HG03342 (cell line): Measurements from ENCODE around the gene FLNB.
A peak's percentile ranks its signal among the peaks of the same experiment; 100 is the strongest.
"Not testable (repeated sequence)": the region's sequence is repeated elsewhere in the genome, so short reads cannot be mapped to it uniquely, and the experiment has no call there.

Experiments
- ATAC-seq: cut with Tn5 transposase; IDR thresholded peaks from one replicate; pipeline ENCODE4 v1.9.1; 2021; ENCODE audit warnings: mild to moderate bottlenecking, moderate library complexity; ENCODE audit not compliant: unreplicated experiment

The FLNB gene

GRCh38 chr3:57978316-57978715 is 29.9 kb upstream of the FLNB start:
- ATAC-seq, result no peak

- ATAC-seq, result no peak
Measured at GRCh38 chr3:57980416-57980815, 27.8 kb upstream of the FLNB start.

GRCh38 chr3:57981483-57982087 is 26.6 kb upstream of the FLNB start:
- ATAC-seq, result no peak

GRCh38 chr3:57982561-57983243 is 25.5 kb upstream of the FLNB start:
- ATAC-seq, result no peak

- ATAC-seq, result peak; percentile 99
Measured at GRCh38 chr3:57983734-57984518, 24.3 kb upstream of the FLNB start.

GRCh38 chr3:57985176-57985983 is 22.8 kb upstream of the FLNB start:
- no peak for ATAC-seq

- no peak for ATAC-seq
Measured at GRCh38 chr3:57985984-57986246, 22.3 kb upstream of the FLNB start.

GRCh38 chr3:57986261-57986660 is 22.0 kb upstream of the FLNB start:
- ATAC-seq, result no peak

DNA sequence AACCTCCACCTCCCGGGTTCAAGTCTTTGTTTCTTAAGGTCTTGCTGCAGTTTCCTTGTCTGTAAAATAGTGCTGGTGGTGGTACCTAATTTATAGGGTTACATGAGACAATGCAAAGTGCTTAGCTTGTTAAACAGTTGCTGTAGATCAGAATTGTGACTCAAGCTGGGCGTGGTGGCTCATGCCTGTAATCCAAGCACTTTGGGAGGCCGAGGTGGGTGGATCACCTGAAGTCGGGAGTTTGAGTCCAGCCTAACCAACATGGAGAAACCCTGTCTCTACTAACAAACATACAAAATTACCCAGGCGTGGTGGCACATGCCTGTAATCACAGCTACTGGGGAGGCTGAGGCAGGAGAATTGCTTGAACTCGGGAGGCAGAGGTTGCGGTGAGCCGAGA is 19.0 kb upstream of the FLNB start:
- not testable (repeated sequence) for ATAC-seq

- ATAC-seq, result no peak
Measured at GRCh38 chr3:57989646-57990045, 18.6 kb upstream of the FLNB start.

DNA sequence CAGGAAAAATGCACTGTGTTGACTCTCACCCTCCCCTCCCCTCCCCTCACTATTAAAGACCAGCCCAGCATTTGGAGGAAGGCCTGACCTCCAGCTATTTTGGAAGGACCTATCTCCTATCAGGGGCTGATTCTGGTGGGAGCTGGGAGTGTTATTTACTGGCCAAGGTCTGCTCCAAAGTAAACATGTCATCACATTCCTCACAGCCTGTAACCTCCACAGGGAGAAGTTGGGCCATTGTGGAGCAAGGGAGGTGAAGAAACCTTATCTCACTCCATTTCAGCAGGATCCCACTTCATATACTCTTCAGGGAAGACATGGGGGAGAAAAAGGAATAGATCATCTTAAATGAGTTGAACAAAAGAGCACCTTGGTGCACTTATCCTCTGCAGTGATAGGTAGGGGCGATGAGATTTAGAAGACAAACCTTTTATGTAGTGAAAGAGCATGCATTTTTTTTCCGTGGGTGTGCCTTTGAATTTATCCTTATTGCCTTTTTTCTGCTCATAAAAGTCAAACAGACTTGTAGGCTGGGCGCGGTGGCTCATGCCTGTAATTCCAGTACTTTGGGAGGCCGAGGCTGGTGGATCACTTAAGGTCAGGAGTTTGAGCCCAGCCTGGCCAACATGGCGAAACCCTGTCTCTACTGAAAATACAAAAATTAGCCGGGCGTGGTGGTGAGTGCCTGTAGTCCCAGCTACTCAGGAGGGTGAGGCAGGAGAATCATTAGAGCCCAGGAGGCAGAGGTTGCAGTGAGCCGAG is 15.6 kb upstream of the FLNB start:
- no peak for ATAC-seq

GRCh38 chr3:57998366-57999283 is 9.6 kb upstream of the FLNB start:
- no peak for ATAC-seq

GRCh38 chr3:57999417-58000115 is 8.7 kb upstream of the FLNB start:
- ATAC-seq, result no peak

DNA sequence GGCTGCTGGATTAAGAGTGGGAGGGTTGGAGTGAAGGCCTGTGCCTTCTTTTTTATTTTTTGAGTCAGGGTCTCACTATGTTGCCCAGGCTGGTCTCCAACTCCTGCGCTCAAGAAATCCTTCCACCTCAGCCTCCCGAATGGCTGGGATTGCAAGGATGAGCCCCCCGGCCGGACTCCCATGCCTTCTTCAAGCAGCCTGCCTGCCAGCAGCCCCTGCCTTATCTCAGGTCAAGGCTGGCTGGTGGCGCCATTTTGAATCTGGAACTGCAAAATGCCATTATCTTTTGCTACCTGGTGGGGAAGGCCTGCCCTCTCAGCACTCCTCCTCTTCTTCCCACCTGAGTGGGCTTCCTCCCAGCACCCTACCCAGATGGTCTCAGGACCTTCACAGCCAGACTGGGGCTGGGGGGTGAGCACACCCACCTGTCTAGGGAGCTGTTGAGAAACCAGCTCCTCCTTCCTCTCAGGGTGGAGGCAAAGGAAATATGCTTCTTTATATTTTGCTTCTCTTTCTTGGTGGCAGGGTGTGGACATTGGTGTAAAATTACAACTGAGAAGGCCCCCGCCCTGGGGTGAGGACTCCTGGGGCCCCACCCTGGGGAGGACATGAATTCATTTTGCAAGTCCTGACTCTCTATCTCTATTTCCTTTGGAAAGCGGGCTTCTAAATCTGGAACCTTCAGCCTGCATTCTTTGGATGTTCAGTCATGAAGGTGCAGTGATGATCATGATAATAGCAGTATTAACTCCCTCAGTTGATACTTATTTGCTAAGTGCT is 7.7 kb upstream of the FLNB start:
- ATAC-seq, result no peak

DNA sequence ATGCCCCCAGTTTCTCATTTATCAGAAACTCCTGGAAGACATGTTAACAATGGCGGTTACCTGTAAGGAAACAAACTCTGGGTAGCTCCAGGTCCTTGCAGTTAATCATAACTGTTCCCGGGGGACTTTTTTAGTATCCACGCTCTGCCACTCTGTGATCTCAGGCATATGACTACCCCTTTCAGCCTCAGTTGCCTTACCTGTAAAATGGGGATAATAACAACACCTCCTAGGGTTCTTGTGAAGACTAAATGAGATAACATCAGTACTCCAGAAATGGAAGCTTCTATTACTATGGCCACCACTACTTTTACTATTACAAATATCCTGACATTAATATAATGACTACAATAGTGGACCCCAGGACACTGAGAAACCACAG is 7.1 kb upstream of the FLNB start:
- ATAC-seq, result no peak

GRCh38 chr3:58001979-58002378 is 6.2 kb upstream of the FLNB start:
- no peak for ATAC-seq

DNA sequence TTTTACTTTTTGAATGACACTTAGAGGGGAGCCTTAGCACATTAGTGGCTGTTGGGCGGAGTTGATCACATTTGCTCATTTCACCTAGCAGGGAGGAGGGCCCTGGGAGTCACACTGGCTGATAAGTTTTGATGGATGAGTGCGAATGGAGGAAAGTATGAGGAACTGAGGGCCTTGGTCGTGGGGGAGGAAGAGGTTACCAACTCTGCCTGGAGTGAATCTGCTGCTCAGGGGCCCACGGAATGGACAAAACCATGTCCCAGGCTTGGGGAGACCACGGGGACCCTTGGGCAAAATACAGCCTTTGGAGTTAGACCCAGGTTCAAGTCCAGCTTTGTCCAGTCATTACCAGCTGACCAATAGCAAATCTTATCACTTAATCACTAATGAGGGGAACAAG is 5.1 kb upstream of the FLNB start:
- ATAC-seq, result no peak

DNA sequence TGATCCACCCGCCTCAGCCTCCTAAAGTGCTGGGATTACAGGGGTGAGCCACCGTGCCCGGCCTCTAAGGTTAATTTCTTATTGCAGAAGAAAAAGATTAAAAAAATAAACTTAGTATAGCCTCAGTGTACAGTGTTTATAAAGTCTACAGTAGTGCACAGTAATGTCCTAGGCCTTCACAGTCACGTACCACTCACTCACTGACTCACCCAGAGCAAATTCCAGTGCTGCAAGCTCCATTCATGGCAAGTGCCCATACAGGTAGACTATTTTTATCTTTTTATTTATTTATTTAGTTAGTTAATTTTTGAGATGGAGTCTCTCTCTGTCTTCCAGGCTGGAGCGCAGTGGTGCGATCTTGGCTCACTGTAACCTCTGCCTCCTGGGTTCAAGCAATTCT is 3.2 kb upstream of the FLNB start:
- no peak for ATAC-seq
